HG02852 (cell line): ENCODE measurements around the gene USP7.

Source experiments
- ATAC-seq: cut with Tn5 transposase; IDR thresholded peaks from one replicate; pipeline ENCODE4 v1.9.1; 2021; ENCODE audit warnings: mild to moderate bottlenecking, moderate library complexity; ENCODE audit not compliant: unreplicated experiment

USP7 gene

GRCh38 chr16:8865145-8865882 lies 98.4 kb downstream of the USP7 start:
- ATAC-seq: no peak

DNA sequence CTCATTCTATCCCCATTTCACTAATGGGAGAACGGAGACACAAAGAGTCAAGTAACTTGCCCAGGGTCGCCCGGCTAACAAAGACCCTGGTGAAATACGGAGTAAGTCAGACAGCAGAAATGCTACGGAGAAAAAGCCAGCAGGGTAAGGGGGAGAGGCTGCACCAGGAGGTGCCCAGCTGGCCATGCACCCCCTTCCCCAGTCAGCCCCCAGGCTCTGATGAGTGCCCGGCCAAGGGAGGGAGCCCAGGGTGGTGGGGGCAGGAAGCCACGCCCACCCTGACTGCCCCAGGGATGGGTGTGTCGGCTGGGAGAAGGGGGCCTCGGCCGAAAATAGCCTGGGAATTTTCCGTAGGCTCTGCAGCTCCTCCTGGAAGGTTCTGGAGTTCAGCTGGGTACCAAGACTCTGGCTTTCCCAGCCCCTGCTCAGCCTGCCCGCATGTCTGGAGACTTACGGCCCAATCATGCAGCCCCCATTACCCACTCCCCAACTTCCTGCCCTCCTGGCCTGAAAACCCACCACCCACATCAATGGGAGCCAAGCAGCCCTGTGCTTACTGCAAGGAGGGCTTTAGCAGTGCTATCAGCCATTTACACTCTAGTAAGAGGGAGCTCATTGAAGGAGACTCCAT lies 99.1 kb downstream of the USP7 start:
- ATAC-seq: no peak

- no peak for ATAC-seq
These were observed 99.9 kb downstream of the USP7 start for GRCh38 chr16:8863594-8864424.

DNA sequence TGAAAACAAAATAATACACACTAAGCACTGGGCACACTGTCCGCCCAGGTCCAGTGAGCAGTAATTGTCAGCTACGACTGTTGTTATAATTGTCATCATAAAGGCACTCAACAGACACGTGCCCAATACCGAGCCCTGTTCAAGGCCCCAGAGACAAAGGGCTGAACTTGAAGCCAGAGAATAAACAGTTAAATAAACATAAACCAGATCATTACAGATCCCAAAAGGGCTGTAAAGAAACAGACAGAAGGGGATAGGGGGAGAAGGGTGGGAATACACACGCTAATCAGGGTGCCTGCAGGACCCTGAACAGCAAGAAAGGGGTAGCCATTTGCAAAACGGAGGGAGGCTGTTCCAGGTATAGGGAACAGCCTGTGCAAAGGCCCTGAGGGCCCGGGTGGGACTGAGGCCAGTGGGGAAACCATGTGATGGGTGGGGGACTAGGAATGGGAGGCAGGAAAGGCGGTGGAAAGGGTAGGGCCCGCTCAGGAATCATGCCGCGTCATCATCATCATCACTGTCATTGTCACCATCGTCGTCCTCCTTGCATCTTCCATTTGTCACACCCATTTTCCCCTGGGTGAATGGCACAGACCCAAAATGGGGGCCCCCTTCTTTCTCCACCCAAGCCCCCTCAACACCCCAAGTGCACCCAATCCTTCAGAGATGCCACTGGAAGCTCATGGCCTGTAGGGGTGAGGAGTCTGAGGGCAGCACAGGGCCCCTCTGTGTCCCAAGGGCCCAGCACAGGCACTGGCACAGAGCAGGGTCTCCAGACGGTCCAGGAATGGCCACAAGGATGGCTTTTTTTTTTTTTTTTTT lies 101.2 kb downstream of the USP7 start:
- no peak for ATAC-seq

GRCh38 chr16:8861563-8862308 lies 102.0 kb downstream of the USP7 start:
- ATAC-seq: no peak

- ATAC-seq: no peak
These were observed 103.5 kb downstream of the USP7 start for GRCh38 chr16:8859913-8860881.

- ATAC-seq: no peak
These were observed 104.5 kb downstream of the USP7 start for GRCh38 chr16:8858994-8859912.

- ATAC-seq: no peak
These were observed 107.7 kb downstream of the USP7 start for GRCh38 chr16:8855972-8856371.

GRCh38 chr16:8855051-8855786 lies 108.5 kb downstream of the USP7 start:
- ATAC-seq: no peak

GRCh38 chr16:8854298-8854948 lies 109.3 kb downstream of the USP7 start:
- ATAC-seq: no peak

DNA sequence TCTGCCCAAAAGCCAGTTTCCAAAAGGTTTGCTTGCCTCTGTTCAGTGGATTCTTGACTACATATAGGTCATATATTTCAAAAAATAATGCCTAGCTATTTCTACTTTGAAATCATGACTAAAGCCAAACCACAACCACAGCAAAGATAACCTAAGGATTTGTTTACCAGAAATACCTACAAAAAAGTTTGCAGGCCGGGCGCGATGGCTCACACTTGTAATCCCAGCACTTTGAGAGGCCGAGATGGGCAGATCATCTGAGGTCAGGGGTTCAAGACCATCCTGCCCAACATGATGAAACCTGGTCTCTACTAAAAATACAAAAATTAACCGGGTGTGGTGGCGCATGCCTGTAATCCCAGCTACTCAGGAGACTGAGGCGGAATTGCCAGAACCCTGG lies 110.1 kb downstream of the USP7 start:
- no peak for ATAC-seq

- no peak for ATAC-seq
These were observed 110.6 kb downstream of the USP7 start for GRCh38 chr16:8853150-8853549.

- no peak for ATAC-seq
These were observed 111.2 kb downstream of the USP7 start for GRCh38 chr16:8852534-8852933.

- no peak for ATAC-seq
These were observed 111.8 kb downstream of the USP7 start for GRCh38 chr16:8851761-8852403.

GRCh38 chr16:8850279-8850885 lies 113.3 kb downstream of the USP7 start:
- ATAC-seq: no peak
